G401 (cell line): ENCODE results near the gene RBCK1. TPM values are rescaled to one million over a fixed set of nuclear protein-coding genes. Genes with fewer than 3 reads are reported as not detected.
"Not testable (repeated sequence)": the region's sequence is repeated elsewhere in the genome, so short reads cannot be mapped to it uniquely, and the experiment has no call there.

ENCODE experiments used
- DNase-seq: peaks from one replicate; pipeline ENCODE4 v3.0.0-alpha.2; 2015; ENCODE audit warnings: low spot score
- in situ Hi-C: cut with HindIII; loops from 2 replicates; pipeline ENCODE4 v1.10.0; 2016; ENCODE audit warnings: low sequenced_read_pairs, mixed read lengths
- total RNA-seq: library from RNA; depleted of rRNA; stranded (reverse); fragments of >200 nt; shearing (Covaris generic); gene quantifications from 2 replicates; pipeline ENCODE4 v1.2.3, GENCODE V29; 2014

The RBCK1 gene
- total RNA-seq, 1 experiment from 2014 or later, result 58.5 TPM

DNA sequence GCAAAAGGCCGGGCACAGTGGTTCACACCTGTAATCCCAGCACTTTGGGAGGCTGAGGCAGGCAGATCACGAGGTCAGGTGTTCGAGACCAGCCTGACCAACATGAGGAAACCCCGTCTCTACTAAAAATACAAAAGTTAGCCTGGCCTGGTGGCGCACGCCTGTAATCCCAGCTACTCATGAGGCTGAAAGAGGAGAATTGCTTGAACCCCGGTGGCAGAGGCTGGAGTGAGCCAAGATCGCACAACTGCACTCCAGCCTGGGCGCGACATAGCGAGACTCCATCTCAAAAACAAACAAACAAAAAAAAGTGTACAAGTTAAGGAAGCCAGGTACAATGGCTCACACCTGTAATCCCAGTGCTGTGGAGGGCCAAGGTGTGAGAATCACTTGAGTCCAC is 43.9 kb downstream of the RBCK1 start:
- DNase-seq, in situ Hi-C loops: not testable (repeated sequence)

DNA sequence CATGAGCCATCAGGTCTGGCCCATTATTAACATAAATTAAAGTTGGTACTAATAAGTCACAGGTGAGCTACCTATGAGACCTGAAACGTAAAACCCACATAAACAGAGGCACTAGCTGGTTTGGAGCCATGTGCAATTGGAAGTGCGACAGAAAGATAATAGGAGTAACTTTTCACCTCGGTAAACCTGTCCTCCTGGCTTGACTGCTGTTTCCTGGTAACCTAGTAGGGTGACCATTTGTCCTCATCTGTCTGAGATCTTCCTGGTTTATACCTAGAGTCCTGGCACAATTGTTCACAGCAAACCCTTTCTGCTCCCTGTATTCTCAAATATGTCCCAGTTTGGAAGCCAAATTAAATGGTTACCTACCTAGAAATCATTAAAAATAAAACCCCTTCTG is 46.9 kb downstream of the RBCK1 start:
- DNase-seq, result no peak
- in situ Hi-C loops, result no loop called here

DNA sequence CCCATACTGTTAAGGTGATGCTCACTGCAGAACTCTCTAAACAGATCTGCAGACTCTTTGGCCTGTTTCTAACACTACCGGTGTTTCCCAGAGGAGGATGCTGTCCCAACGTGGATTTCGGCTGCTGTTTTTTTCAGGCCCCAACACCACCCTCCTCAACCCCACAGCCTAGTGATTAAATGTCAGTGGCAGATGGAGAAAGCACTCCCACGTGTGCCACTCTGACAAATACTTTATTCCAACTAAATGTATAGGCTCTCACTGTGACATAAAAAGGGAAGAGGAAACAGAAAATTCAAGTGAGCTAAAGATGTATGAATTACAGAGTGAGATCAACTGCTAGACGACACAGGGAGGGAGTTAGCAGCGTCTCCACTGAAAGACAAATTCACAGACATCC is 50.7 kb downstream of the RBCK1 start:
- DNase-seq, result no peak
- in situ Hi-C loops, result no loop called here

DNA sequence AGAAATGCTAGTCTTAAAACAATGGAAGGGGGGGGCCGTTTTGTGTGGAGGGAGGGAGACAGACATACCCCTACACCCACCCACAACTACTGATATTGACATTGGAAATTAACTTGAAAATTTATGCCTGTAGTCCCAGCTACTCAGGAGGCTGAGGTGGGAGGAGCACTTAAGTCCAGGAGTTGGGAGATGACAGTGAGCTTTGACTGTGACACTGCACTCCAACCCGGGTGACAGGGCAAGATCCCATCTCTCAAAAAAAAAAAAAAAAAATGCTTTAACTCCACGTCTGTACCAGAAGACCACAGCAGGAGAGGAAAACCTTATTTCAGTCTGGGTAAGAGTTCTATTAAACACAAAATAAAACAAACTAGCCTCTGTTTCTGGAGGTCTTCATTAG is 52.1 kb downstream of the RBCK1 start:
- DNase-seq, result no peak
- in situ Hi-C loops, result no loop called here

DNA sequence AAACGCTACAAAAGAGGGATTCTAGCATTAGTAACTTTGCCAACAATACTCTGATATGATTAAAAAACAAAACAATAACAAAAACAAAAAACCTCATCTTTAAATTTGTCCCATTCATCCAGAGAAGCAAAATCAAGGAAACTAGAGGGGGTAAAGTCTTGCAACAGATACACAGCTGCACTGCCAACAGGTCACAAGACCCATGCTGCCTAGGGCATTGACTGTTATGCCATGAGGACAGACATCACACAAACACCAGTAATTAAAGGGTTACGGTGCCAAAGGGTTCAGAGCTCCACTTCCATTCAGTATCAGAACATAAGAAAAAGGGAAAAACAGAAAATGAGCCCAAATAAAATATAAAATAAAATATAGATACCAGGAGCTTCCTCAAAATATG is 52.6 kb downstream of the RBCK1 start:
- no peak for DNase-seq
- in situ Hi-C loops, result no loop called here

DNA sequence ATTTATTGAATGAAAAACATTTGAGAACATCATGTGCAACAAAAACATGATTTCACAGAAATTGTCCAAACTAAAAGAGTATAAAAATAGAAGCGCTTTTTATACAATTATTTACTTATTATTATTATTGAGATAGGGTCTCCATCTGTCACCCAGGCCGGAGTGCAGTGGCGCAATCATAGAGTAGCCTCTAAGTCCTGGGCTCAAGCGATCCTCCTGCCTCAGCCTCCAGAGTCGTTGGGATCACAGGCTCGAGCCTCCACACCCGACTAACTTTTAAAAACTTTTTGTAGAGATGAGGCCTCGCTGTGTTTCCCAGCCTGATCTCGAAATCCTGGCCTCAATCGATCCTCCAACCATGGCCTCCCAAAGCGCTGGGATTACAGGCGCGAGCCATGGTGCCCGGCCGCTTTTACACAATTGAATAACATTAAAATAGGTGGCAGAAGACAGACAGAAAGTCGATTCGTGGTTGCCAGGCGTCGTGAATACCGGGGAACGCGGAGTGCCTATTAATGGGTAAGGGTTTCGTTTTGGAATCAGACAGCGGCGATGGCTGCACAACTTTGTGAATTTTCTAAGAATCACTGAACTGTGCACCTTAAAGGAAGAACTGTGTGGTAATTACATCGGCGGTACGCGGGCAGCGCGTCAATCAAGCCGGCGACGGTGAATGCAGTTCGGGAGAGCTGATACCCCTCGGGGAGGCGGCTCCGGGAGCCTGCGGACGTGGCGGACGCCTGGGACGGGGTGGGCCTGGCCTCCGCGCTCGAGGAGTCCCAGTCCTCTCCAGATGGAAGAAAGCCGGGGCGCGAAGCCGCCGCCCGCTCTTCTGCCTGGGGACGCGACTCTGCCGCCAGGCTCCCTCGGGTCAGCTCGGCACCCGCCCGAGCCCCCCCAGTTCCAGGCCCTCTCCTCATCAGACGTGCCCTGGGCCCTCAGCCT is 53.4 kb downstream of the RBCK1 start:
- in situ Hi-C loops, result no loop called here
- DNase-seq, result peak; percentile 32

DNA sequence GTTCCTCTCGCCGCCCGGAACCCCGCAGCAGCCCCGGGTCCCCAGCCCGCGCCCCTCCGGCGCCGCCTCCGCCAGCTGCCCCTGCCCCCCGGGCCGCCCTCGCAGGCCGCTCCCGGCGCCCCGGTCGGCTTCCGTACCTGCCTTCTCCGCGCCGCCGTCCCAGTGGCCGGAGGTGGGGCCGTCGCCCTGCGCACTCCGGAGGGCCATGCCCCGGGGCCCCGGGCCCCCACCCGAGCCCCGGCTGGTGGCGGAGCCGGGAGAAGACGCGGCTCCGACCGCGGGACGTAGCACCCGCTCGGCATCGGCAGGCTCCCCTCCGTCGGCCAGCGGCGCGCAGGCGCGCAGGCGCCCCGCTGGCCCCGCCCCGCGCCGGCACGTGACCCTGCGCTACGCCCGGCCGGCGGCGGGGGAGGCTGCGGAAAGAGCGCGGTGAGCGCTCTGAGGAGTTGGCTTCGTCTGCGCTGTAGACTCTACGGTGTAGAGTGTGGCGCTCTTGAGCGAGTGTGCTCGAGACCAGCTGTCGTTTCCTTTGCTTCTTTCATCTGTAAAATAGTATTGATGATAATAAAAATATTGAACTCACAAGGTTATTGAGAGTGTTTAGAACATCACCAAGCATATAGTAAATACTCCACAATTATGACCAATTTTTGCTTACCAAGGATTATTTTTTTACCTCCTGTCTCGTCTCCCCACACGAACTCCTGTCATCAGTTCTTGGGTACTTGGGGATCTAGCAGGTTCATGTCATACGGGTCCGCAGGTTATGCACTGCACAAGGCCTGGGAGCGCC is 54.3 kb downstream of the RBCK1 start, which contains the start of gene TBC1D20:
TSS of gene TBC1D20 (minus strand) at position 335 of the 793 bp plus-strand sequence. CDS start at position 207, 128 bp downstream.
- in situ Hi-C loops, result no loop called here
- peak; percentile 89 for DNase-seq

DNA sequence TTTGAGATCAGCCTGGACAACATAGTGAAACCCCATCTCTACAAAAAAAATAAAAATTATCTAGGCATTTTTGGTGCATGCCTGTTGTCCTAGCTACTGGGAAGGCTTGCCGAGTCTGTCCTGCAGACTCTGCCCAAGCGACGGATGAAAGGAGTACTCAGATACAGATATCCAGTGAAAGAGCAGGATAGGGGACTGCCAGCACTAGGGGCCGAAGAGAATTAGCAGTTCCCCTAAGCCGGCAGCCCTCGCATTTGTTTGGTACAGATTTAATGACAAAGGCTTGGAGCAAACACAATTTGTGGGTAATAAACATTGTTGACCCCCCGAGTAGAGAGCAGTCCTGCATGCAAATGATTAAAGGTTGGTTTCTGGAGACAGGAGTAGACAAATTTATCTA is 59.7 kb downstream of the RBCK1 start:
- in situ Hi-C loops, result no loop called here
- no peak for DNase-seq

DNA sequence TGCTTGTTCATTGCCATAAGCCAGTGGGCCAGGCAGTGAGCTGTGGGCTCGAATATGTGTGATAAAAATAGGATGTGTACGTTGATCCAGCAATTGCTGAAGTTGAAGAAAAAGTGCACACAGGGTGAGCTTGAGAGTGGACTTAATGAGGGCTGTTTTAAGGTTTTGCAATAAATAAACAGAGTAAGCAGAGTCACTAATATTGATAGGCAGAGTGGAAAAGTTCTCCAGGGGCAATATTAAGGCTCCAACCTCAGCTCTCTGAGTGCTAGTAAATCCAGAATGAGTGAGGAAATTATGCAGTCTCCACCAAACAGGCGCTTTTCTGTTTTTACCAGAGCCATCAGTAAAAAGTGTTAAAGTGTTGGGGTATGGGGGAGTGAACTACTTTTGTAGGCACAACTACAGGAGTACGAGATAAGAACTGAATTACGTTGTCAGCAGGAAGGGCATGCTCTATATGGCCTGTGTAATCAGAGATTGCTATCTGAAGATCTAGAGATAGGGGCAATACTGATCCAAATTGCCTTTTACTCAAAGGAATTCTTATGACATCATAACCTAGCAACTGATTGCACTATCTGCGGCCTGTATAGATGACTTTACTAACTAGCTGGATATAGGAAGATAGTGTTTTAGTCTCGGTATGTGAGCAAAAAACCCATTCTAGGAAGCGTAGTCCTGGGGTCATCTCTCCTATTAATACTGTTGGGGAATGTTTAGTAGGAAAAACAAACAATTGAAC is 61.8 kb downstream of the RBCK1 start:
- in situ Hi-C loops, result loop anchor here (10.0 kb wide), 1 partner anchor 175 kb away; no protein-coding TSS in a partner anchor

DNA sequence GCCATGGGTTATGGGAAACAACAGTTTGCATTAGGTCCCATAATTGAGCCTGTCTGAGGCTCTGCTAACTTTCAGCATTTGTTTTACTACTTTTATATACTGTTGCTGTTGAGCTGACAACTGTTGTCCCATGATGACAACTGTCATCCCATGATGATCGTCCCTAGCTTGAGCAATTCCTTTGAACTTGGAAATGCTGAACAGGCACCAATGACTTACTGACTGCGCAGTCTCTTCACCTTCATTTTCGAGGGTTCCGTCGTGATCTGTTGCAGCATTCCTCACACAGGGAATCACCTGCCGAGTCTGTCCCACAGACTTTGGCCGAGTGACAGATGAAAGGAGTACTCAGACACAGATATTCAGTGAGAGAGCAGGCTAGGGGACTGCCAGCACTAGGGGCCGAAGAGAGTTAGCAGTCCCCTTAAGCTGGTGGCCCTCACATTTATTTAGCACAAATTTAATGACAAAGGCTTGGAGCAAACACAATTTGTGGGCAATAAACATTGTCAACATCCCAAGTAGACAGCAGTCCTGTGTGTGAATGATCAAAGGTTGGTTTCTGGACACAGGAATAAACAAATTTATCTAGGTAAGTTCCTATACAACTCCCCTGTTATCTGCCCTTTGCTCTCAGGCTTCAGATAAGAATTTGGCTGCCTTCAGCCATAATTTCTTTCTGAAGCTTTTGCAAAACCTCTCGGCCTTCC is 64.2 kb downstream of the RBCK1 start:
- in situ Hi-C loops, result loop anchor here (10.0 kb wide), 1 partner anchor 173 kb away; no protein-coding TSS in a partner anchor
- DNase-seq, result no peak

More for the DNA sequence above, 61.8 kb downstream of the RBCK1 start:
- DNase-seq, result no peak

DNA sequence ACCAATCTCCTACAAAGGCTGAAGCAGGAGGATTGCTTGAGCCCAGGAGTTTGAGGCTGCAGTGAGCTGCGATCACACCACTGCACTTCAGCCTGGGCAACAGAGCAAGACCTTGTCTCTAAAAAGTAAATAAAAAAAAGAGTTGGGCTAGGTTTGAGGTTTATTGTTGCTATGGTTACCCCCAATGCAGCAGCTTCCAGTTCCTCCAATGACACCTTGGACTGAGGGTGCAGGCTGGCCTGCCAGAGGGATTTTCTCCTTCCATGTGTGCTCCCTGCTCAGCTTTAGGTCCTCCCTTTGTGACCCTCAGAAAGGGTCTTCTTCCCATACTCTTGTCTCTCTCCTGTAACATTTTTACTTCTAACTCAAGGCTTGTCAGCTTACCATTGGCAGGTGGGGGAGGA is 64.8 kb downstream of the RBCK1 start:
- DNase-seq, result no peak
- in situ Hi-C loops, result loop anchor here (10.0 kb wide), 1 partner anchor 172 kb away; no protein-coding TSS in a partner anchor

DNA sequence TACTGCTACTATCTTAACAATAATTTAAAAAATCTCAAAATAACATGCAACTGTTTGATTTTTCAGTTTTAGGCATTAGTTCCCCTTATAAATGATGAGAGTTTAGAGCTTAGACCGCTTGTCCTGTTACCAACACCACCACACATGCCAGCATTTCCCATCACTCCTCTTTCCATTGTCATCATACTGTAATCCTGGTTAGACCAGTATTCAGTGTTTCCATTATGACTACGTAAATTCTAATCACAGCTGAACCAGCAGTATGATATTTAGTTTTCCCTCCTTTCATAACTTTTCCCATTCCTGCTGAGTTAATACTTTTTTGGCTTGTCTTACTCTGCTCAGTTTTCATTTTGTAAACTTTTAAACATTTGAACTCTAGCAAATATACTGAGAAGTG is 66.5 kb downstream of the RBCK1 start:
- no peak for DNase-seq
- in situ Hi-C loops, result loop anchor here (10.0 kb wide), 1 partner anchor 170 kb away; no protein-coding TSS in a partner anchor

DNA sequence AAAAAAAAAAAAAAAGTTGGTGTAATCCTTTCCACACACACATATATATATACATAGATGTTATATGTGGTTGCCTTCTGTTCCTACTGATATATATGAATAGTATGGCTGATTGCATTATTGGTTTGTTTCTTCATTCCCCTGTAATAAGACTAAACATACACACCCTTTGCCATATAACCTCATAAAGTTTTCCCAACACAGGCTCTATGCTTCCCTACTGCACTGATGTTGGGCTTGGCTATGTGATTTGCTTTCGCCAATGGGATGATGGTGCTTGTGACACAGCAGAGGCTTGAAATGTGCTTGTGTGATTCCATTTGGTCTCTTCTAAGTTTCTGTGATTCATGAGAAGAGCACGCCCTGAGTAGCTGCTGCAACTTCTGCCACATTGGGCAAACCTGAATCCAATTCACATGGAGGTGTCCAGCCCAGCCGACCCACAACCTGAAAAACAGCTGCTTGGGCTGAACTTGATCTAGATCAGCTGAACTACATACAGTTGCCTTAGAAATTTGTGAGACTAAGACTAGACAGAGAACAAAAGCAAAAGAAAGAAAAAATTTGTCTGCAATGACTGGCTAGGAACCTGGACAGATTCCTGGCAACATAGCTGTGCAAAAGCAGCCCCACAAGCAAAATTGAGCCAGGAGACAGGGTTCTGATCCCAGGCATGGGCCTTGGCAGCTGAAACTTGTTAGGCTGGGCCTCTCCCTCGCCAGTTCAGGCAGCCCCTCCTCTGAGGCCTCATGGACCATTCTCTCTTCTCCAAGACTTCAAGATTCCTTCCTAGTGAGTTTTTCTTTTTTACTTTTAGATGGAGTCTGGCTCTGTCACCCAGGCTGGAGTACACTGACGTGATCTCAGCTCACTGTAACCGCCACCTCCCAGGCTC is 67.6 kb downstream of the RBCK1 start:
- in situ Hi-C loops, result loop anchor here (10.0 kb wide), 1 partner anchor 169 kb away; no protein-coding TSS in a partner anchor
- DNase-seq, result no peak

DNA sequence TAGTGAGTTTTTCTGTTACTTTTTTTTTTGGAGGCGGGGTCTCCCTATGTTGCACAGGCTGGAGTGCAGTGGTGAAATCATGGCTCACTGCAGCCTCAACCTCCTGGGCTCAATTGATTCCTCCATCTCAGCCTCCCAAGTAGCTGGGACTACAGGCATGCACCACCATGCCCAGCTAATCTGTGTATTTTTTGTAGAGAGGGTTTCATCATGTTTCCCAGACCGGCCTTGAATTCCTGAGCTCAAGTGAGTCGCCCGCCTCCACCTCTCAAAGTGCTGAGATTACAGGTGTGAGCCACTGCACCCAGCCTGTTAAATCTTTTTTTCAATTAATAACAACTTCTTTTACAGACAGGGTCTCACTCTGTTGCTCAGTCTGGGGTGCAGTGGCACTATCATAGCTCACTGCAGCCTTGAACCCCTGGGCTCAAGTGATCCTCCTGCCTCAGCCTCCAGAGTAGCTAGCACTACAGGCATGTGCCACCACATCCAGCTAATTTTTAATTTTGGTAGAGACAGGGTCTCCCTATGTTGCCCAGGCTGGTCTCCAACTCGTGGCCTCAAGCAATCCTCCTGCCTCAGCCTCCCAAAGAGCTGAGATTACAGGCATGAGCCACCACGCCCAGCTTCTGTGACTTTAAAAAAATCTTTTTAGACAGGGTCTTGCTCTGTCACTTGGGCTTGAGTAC is 68.6 kb downstream of the RBCK1 start:
- not testable (repeated sequence) for DNase-seq
- in situ Hi-C loops, result loop anchor here (10.0 kb wide), 1 partner anchor 168 kb away; no protein-coding TSS in a partner anchor

DNA sequence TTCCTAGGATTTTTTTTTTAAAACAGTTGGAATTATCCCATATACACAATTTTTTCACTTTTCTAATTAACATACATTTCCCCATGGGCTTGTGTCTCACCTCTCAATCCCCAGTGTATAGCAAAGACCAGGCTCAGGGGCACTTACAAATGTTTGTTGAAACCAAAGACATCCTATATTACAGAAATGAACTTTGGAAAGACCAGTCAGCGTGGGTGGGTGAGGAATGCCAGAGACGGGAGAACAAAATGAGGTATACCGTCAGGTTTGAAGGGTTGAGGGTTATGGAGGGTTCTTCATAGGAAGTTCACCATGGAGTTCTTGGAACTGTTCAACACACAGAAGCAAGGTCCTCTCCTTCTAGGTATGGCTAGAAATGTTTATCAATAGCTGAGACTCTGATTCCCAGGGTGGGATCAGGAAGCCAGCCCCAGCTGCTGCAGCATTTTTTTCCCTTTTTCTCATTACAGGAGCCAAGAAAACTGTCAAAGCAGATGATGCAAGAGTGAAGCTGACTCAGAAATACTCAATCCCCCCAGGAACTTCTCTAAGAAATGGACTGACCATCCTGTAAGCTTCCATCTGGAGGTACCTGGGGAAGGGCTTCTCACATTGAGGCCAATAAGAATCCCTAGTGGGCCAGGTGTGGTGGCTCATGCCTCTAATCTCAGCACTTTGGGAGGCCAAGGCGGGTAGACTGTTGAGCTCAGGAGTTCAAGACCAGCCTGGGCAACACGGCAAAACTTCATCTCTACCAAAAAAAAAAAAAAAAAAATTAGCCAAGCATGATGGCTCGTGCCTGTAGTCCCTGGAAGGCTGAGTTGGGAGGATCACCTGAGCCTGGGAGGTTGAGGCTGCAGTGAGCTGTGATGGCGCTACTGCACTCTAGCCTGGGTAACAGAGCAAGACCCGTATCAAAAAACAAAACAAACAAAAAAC is 70.2 kb downstream of the RBCK1 start:
- DNase-seq, result no peak
- in situ Hi-C loops, result loop anchor here (10.0 kb wide), 1 partner anchor 167 kb away; no protein-coding TSS in a partner anchor

DNA sequence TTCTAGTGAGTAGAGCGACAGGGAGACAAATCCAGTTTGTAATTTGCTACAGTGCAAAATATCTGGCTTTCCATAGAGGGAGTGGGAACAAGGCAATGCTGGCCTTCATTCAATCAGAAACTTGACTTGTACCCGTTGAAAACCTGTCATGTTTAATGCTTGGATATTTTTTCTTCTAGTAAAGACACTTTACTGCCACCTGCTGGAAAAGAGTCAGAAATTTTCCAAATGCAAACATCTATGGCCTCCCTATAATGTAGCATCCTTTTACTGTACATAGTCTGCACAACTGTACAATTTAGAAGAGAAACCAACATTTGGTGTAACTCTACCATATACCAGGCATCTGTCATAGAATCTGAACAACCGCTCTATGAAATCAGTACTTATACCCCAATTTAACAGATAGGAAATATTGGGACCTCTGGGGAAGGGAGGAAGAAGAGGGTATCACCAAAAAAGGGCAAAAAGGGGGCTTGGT is 70.9 kb downstream of the RBCK1 start:
- peak; percentile 84 for DNase-seq
- in situ Hi-C loops, result loop anchor here (10.0 kb wide), 1 partner anchor 166 kb away; no protein-coding TSS in a partner anchor
